ENCODE results near the gene SEC14L5. TPM values are rescaled to one million over a fixed set of nuclear protein-coding genes. Genes with fewer than 3 reads are reported as not detected.
A peak's percentile ranks its signal among the peaks of the same experiment; 100 is the strongest.

The SEC14L5 gene
- total RNA-seq, 5 donors from 2014 or later (not counting 1 experiment from before 2014, with no cell fraction given): 0.05 TPM; not detected in 4

DNA sequence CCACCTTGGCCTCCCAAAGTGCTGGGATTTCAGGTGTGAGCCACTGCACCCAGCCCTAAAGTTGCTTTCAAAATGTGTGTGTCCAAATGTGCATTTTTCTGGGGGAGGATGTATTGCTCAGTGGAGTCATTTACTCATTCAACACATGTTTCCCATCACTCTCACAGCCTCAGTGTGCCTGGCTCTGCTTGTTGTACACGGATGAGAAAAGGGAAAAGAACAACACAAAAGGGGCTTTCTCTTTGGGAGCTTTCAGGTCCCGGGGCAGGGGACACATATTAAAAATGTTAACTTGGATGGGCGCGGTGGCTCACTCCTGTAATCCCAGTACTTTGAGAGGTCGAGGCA, 19.5 kb upstream of the SEC14L5 start:
- Mint-ChIP-seq H3K4me1 (peaks cover 4 to 13% (median 4%) of the 10 kb centered on the region in 3 donors), H3K9me3 (no peaks in the 10 kb centered on the region), H3K27me3 (peaks cover 28 to 51% of the 10 kb centered on the region in 2 donors), H3K27ac (no peak overlapping the region), H3K36me3 (no peaks in the 10 kb centered on the region), H3K4me3 (peak overlapping the region in 1 of 3 donors; percentile 66)
- H3K4me1 ChIP-seq (ENCODE audit: control insufficient read depth in 1 of 2, extremely low read depth in 1 of 2, insufficient read depth in 2 of 2, low read length in 2 of 2): peaks cover 0 to 12% of the 10 kb centered on the region in 2 experiments
- no peak overlapping the region for H3K4me3 ChIP-seq (ENCODE audit: control insufficient read depth in 1 of 2, extremely low read depth in 1 of 2, low read length in 1 of 2)
- POLR2A ChIA-PET: no interaction called here
- H3K9me3 ChIP-seq: no peaks in the 10 kb centered on the region
- CTCF ChIA-PET: interaction anchor here (0.5 kb wide), 2 partner anchors 12 to 194 kb away, joined by 3 to 6 read pairs; no protein-coding TSS in a partner anchor
- no peak for ATAC-seq (replicated peaks in 1 of 4)
- WGBS (ENCODE audit: insufficient coverage): 76% methylated on average over 4 of the region's 5 CpGs
- H3K27me3 ChIP-seq (replicated peaks in 1 of 2; ENCODE audit: control insufficient read depth in 2 of 2, extremely low read depth in 1 of 2, insufficient read depth in 2 of 2, low read length in 1 of 2): peaks cover 0 to 69% of the 10 kb centered on the region in 2 experiments
- DNase-seq: no peak
- no peaks in the 10 kb centered on the region for H3K36me3 ChIP-seq (ENCODE audit: control insufficient read depth in 2 of 2, extremely low read depth in 1 of 2, insufficient read depth in 1 of 2, low read length in 1 of 2)
- no peak overlapping the region for H3K27ac ChIP-seq (ENCODE audit: low read length)

DNA sequence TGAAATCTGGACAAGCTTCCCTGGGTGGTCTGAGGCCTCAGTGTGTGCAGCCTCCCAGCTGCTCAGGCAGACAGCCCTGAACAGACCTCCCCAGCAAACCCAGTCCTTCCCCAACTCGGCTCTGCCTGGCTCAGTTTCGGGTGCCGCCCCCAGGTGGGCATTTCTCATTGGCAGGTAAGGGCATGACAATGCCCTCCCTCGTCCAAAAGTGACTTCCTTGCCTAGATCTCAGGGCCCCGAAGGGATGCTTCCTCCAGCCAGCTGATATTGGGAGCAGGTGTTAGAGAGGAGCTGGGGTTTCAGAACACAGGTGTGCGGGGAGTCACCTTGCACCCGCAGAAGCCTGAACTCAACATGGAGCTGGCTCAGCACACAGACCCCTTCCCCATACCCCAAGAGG, 17.4 kb upstream of the SEC14L5 start:
- Histone ChIP-seq H3K4me3 (ENCODE audit: control insufficient read depth in 1 of 2, extremely low read depth in 1 of 2, low read length in 1 of 2) (no peak overlapping the region), H3K27me3 (replicated peaks in 1 of 2; ENCODE audit: control insufficient read depth in 2 of 2, extremely low read depth in 1 of 2, insufficient read depth in 2 of 2, low read length in 1 of 2) (peaks cover 0 to 62% of the 10 kb centered on the region in 2 experiments), H3K4me1 (ENCODE audit: control insufficient read depth in 1 of 2, extremely low read depth in 1 of 2, insufficient read depth in 2 of 2, low read length in 2 of 2) (peaks cover 0 to 11% of the 10 kb centered on the region in 2 experiments), H3K36me3 (ENCODE audit: control insufficient read depth in 2 of 2, extremely low read depth in 1 of 2, insufficient read depth in 1 of 2, low read length in 1 of 2) (no peaks in the 10 kb centered on the region), H3K27ac (ENCODE audit: low read length) (no peak overlapping the region), H3K9me3 (no peaks in the 10 kb centered on the region)
- no peak for ATAC-seq (replicated peaks in 1 of 4)
- Mint-ChIP-seq H3K27ac (no peak overlapping the region), H3K4me3 (no peak overlapping the region), H3K27me3 (peaks cover 17 to 42% of the 10 kb centered on the region in 2 donors), H3K4me1 (peaks cover 4 to 11% (median 4%) of the 10 kb centered on the region in 3 donors), H3K36me3 (no peaks in the 10 kb centered on the region), H3K9me3 (no peaks in the 10 kb centered on the region)
- CTCF ChIA-PET: no interaction called here
- DNase-seq: no peak
- POLR2A ChIA-PET: no interaction called here
- WGBS (ENCODE audit: insufficient coverage): 33% methylated on average over 1 of the region's 7 CpGs

DNA sequence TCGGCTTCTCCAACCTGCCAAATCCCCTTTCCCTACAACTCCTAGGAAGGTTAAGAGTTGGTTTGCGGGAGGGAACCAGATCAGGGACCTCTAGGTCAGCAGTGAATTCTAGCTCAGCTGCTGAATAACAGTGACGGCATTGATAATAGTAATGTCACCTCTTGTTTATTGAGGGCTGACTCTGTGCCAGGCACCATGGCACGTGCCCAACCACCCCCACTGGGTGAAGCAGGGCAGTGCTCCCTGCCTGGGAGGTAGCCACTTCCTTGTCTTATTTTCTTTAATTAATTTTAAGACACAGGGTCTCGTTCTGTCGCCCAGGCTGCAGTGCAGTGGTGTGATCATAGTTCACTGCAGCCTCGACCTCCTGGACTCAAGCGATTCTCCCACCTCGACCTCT, 15.6 kb upstream of the SEC14L5 start:
- H3K36me3 Mint-ChIP-seq: no peaks in the 10 kb centered on the region
- no peaks in the 10 kb centered on the region for H3K9me3 Mint-ChIP-seq
- H3K36me3 ChIP-seq (ENCODE audit: control insufficient read depth in 2 of 2, extremely low read depth in 1 of 2, insufficient read depth in 1 of 2, low read length in 1 of 2): no peaks in the 10 kb centered on the region
- H3K4me3 Mint-ChIP-seq: no peak overlapping the region
- H3K27me3 Mint-ChIP-seq: peaks cover 18 to 38% of the 10 kb centered on the region in 2 donors
- H3K27ac Mint-ChIP-seq: no peak overlapping the region
- H3K9me3 ChIP-seq: no peaks in the 10 kb centered on the region
- DNase-seq (no peak), ATAC-seq (replicated peaks in 1 of 4) (no peak)
- H3K4me3 ChIP-seq (ENCODE audit: control insufficient read depth in 1 of 2, extremely low read depth in 1 of 2, low read length in 1 of 2): no peak overlapping the region
- H3K4me1 Mint-ChIP-seq: peaks cover 0 to 5% (median 0%) of the 10 kb centered on the region in 3 donors
- POLR2A ChIA-PET: interaction anchor here in 1 of 2 donors (0.6 kb wide), 1 partner anchor 316 kb away, joined by 4 read pairs; no protein-coding TSS in a partner anchor
- CTCF ChIA-PET: no interaction called here
- H3K27me3 ChIP-seq (replicated peaks in 1 of 2; ENCODE audit: control insufficient read depth in 2 of 2, extremely low read depth in 1 of 2, insufficient read depth in 2 of 2, low read length in 1 of 2): peaks cover 0 to 54% of the 10 kb centered on the region in 2 experiments
- 90% methylated on average over 6 of the region's 9 CpGs for WGBS (ENCODE audit: insufficient coverage)
- no peaks in the 10 kb centered on the region for H3K4me1 ChIP-seq (ENCODE audit: control insufficient read depth in 1 of 2, extremely low read depth in 1 of 2, insufficient read depth in 2 of 2, low read length in 2 of 2)
- no peak overlapping the region for H3K27ac ChIP-seq (ENCODE audit: low read length)

DNA sequence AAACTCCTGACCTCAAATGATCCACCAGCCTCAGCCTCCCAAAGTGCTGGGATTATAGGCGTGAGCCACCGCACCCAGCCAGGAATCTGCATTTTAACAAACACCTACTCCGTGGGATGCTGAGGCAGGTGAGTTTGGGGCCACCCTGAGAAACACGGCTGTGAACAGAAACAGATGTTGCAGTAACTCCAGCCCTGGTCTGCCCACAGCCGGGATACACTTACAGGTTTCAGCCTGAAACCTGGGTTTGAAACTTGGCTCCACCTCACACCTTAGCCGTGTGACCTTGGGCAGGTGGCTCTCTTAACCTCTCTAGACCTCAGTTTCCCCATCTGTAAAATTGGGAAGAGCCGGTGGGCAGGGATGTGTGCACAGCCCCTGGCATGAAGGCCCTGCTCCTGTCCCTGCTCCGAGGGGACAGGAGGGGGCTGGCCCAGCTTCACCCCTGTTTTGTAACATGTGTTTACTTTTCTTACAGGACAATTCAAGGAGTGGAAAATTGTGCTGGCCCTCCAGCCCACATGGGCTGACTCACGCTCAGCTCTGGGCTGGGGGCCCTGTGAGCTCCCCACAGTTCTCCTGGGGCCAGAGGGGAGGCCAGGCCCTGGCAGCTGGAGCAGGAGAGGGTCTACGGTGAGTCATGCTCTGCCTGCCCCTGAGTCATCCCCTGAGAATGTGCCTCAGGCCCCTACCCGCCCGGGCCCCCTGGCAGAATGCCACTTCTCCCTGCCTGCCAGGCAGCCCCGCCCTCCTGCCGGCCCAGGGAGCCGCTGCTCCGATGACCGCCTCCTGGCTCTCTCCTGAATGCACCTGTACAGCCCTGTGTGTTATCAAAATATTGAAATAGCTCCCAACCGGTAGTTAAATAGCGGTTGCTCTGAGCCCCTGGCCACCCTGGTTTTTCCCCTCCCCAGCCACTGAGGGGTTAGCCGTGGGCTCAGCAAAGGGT, 13.5 kb upstream of the SEC14L5 start:
- DNase-seq: no peak
- POLR2A ChIA-PET: no interaction called here
- 62% methylated on average over 14 of the region's 20 CpGs for WGBS (ENCODE audit: insufficient coverage)

DNA sequence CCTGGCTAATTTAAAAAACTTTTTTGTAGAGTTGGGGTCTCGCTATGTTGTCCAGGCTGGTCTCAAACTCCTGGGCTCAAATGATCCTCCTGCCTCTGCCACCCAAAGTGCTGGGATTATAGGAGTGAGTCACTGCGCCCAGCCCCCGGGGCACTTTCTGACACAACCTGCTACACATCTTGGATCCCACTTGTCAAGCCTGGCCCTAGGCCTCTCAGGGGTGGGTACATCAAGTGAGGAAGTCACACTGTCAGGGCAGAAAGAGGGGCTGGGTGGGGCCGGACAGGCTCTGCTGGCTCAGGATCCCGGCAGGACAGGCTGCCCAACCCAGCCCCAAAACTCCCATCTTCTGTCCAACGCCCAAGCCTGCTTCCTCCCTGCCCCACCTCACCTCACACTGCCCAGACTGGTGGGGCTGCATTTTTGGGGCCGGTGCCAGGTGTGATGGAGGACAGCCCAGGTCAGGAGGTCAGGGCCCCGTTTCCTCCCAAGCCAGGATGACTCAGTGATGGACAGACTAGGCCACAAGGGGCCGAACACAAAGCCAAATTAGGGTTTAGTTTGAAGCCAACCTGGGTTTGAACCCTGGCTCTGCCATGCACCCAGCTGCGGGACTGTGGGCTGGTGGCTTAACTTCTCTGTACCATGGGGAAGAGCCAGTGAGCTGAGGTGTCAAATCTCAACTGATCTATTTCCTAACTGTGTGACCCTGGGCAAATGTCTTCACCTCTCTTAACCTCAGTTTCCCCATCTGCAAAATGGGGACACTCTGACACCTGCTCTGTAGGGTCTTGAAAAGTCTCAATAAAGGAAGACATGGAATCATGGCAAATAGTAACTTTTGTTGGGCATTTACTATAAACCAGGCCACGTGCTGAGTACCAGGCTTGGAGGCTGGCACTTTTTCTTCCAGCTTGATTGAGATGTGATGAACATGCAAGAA, 12.3 kb upstream of the SEC14L5 start:
- ATAC-seq (replicated peaks in 1 of 4) (no peak), DNase-seq (no peak)
- no peaks in the 10 kb centered on the region for H3K36me3 Mint-ChIP-seq
- ChIA-PET POLR2A (no interaction called here), CTCF (no interaction called here)
- WGBS (ENCODE audit: insufficient coverage): 79% methylated on average over 4 of the region's 11 CpGs
- no peak overlapping the region for H3K4me3 ChIP-seq (ENCODE audit: control insufficient read depth in 1 of 2, extremely low read depth in 1 of 2, low read length in 1 of 2)
- H3K4me3 Mint-ChIP-seq: no peak overlapping the region
- no peaks in the 10 kb centered on the region for H3K9me3 Mint-ChIP-seq
- no peaks in the 10 kb centered on the region for H3K4me1 ChIP-seq (ENCODE audit: control insufficient read depth in 1 of 2, extremely low read depth in 1 of 2, insufficient read depth in 2 of 2, low read length in 2 of 2)
- H3K4me1 Mint-ChIP-seq: no peaks in the 10 kb centered on the region
- H3K9me3 ChIP-seq: no peaks in the 10 kb centered on the region
- peaks cover 17 to 30% of the 10 kb centered on the region in 2 donors for H3K27me3 Mint-ChIP-seq
- peaks cover 0 to 52% of the 10 kb centered on the region in 2 experiments for H3K27me3 ChIP-seq (replicated peaks in 1 of 2; ENCODE audit: control insufficient read depth in 2 of 2, extremely low read depth in 1 of 2, insufficient read depth in 2 of 2, low read length in 1 of 2)
- H3K36me3 ChIP-seq (ENCODE audit: control insufficient read depth in 2 of 2, extremely low read depth in 1 of 2, insufficient read depth in 1 of 2, low read length in 1 of 2): no peaks in the 10 kb centered on the region
- H3K27ac Mint-ChIP-seq: no peak overlapping the region
- H3K27ac ChIP-seq (ENCODE audit: low read length): no peak overlapping the region

More for the DNA sequence above, 13.5 kb upstream of the SEC14L5 start:
- no peak overlapping the region for H3K27ac Mint-ChIP-seq
- CTCF ChIA-PET: no interaction called here
- no peaks in the 10 kb centered on the region for H3K4me1 ChIP-seq (ENCODE audit: control insufficient read depth in 1 of 2, extremely low read depth in 1 of 2, insufficient read depth in 2 of 2, low read length in 2 of 2)
- no peaks in the 10 kb centered on the region for H3K4me1 Mint-ChIP-seq
- H3K27me3 Mint-ChIP-seq: peaks cover 17 to 32% of the 10 kb centered on the region in 2 donors
- no peaks in the 10 kb centered on the region for H3K9me3 Mint-ChIP-seq
- no peaks in the 10 kb centered on the region for H3K36me3 Mint-ChIP-seq
- no peak overlapping the region for H3K4me3 Mint-ChIP-seq
- H3K27ac ChIP-seq (ENCODE audit: low read length): no peak overlapping the region
- no peak overlapping the region for H3K4me3 ChIP-seq (ENCODE audit: control insufficient read depth in 1 of 2, extremely low read depth in 1 of 2, low read length in 1 of 2)
- no peaks in the 10 kb centered on the region for H3K9me3 ChIP-seq
- peaks cover 0 to 60% of the 10 kb centered on the region in 2 experiments for H3K27me3 ChIP-seq (replicated peaks in 1 of 2; ENCODE audit: control insufficient read depth in 2 of 2, extremely low read depth in 1 of 2, insufficient read depth in 2 of 2, low read length in 1 of 2)
- H3K36me3 ChIP-seq (ENCODE audit: control insufficient read depth in 2 of 2, extremely low read depth in 1 of 2, insufficient read depth in 1 of 2, low read length in 1 of 2): no peaks in the 10 kb centered on the region
- no peak for ATAC-seq (replicated peaks in 1 of 4)

DNA sequence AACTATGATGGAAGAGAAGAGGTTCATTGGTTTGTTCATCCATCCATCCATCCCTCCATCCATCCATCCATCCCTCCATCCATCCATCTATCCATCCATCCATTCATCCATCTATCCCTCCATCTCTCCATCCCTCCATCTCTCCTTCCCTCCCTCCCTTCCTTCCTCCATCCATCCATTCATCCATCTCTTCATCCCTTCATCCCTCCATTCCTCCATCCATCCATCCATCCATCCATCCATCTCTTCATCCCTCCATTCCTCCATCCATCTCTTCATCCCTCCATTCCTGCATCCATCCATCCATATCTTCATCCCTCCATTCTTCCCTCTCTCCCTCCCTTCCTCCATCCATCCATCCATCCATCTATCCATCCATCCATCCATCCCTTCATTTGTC, 11.2 kb upstream of the SEC14L5 start:
- no peak overlapping the region for H3K4me3 ChIP-seq (ENCODE audit: control insufficient read depth in 1 of 2, extremely low read depth in 1 of 2, low read length in 1 of 2)
- no peak for DNase-seq
- no peaks in the 10 kb centered on the region for H3K9me3 ChIP-seq
- no peaks in the 10 kb centered on the region for H3K36me3 ChIP-seq (ENCODE audit: control insufficient read depth in 2 of 2, extremely low read depth in 1 of 2, insufficient read depth in 1 of 2, low read length in 1 of 2)
- no peaks in the 10 kb centered on the region for H3K4me1 Mint-ChIP-seq
- H3K36me3 Mint-ChIP-seq: no peaks in the 10 kb centered on the region
- H3K27ac ChIP-seq (ENCODE audit: low read length): no peak overlapping the region
- no peaks in the 10 kb centered on the region for H3K9me3 Mint-ChIP-seq
- peaks cover 0 to 51% of the 10 kb centered on the region in 2 experiments for H3K27me3 ChIP-seq (replicated peaks in 1 of 2; ENCODE audit: control insufficient read depth in 2 of 2, extremely low read depth in 1 of 2, insufficient read depth in 2 of 2, low read length in 1 of 2)
- CTCF ChIA-PET: no interaction called here
- H3K4me1 ChIP-seq (ENCODE audit: control insufficient read depth in 1 of 2, extremely low read depth in 1 of 2, insufficient read depth in 2 of 2, low read length in 2 of 2): no peaks in the 10 kb centered on the region
- POLR2A ChIA-PET: no interaction called here
- H3K27ac Mint-ChIP-seq: no peak overlapping the region
- no peak for ATAC-seq (replicated peaks in 1 of 4)
- H3K4me3 Mint-ChIP-seq: no peak overlapping the region
- peaks cover 17 to 30% of the 10 kb centered on the region in 2 donors for H3K27me3 Mint-ChIP-seq

Measured in T-cell (primary cell).